Measurements from ENCODE around the gene WASHC2A.
"Not testable (repeated sequence)": the region's sequence is repeated elsewhere in the genome, so short reads cannot be mapped to it uniquely, and the experiment has no call there.

GRCh38 chr10:50068352-50068659 lies 552 bp downstream of the WASHC2A start:
- TF ChIP-seq POLR2AphosphoS5 (IDR thresholded peaks at IDR 0.05; ENCODE audit: borderline replicate concordance, low read depth, low read length); EZH2 (IDR thresholded peaks at IDR 0.05): not testable (repeated sequence)
